Bronchial epithelial cell (primary cell): ENCODE results near the gene CD226. TPM values are rescaled to one million over a fixed set of nuclear protein-coding genes. Genes with fewer than 3 reads are reported as not detected.

Source experiments
- DNase-seq: peaks from one replicate; pipeline ENCODE4 v3.0.0-alpha.2; 2010; ENCODE audit warnings: low read depth
- FAIRE-seq: peaks from 2 replicates; lab custom pipeline; 2011; peaks lifted over from hg19 to GRCh38; lab: Jason Lieb, UNC
- H3K27me3 ChIP-seq: 2 replicates; pipeline ENCODE4 v1.5.1; 2011; ENCODE audit warnings: low read length; ENCODE audit not compliant: control insufficient read depth, insufficient read depth
- H3K36me3 ChIP-seq: 2 replicates; pipeline ENCODE4 v1.5.1; 2011; ENCODE audit warnings: low read length; ENCODE audit not compliant: control insufficient read depth, insufficient read depth
- H3K4me3 ChIP-seq: 2 replicates; pipeline ENCODE4 v1.5.1; 2011; ENCODE audit warnings: mild to moderate bottlenecking, low read depth, low read length, control low read depth
- total RNA-seq: library from RNA; depleted of rRNA; stranded (reverse); fragments of >200 nt; gene quantifications from 2 replicates; pipeline ENCODE4 v1.2.1, GENCODE V29; 2014
- TF ChIP-seq, protein P1 (sequence below): IDR thresholded peaks from 2 replicates; pipeline ENCODE4 v1.5.1; 2011; ENCODE audit warnings: mild to moderate bottlenecking, moderate library complexity, low read length, control low read depth, inconsistent platforms; ENCODE audit not compliant: insufficient read depth, severe bottlenecking

CD226 gene
- total RNA-seq, 1 donor from 2014 or later = 0.53 TPM

DNA sequence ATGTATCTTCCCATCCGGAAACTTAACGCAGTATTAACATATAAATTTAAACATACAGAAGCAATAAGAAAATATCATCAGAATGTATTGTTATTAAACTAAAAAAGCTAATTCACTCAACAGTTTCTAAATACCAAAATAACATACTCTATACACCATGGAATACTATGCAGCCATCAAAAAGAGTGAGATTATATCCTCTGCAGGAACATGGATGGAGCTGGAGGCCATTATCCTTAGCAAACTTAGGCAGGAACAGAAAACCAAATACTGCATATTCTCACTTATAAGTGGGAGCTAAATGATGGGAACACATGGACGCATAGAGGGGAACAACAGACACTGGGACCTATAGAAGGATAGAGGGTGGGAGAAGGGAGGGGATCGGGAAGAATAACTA, 127.1 kb downstream of the CD226 start:
- no peak for DNase-seq
- no peak overlapping the region for H3K4me3 ChIP-seq
- FAIRE-seq = no peak
- no peaks in the 10 kb centered on the region for H3K36me3 ChIP-seq
- no peaks in the 10 kb centered on the region for H3K27me3 ChIP-seq
- TF ChIP-seq, protein P1, sequence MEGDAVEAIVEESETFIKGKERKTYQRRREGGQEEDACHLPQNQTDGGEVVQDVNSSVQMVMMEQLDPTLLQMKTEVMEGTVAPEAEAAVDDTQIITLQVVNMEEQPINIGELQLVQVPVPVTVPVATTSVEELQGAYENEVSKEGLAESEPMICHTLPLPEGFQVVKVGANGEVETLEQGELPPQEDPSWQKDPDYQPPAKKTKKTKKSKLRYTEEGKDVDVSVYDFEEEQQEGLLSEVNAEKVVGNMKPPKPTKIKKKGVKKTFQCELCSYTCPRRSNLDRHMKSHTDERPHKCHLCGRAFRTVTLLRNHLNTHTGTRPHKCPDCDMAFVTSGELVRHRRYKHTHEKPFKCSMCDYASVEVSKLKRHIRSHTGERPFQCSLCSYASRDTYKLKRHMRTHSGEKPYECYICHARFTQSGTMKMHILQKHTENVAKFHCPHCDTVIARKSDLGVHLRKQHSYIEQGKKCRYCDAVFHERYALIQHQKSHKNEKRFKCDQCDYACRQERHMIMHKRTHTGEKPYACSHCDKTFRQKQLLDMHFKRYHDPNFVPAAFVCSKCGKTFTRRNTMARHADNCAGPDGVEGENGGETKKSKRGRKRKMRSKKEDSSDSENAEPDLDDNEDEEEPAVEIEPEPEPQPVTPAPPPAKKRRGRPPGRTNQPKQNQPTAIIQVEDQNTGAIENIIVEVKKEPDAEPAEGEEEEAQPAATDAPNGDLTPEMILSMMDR = no peak

DNA sequence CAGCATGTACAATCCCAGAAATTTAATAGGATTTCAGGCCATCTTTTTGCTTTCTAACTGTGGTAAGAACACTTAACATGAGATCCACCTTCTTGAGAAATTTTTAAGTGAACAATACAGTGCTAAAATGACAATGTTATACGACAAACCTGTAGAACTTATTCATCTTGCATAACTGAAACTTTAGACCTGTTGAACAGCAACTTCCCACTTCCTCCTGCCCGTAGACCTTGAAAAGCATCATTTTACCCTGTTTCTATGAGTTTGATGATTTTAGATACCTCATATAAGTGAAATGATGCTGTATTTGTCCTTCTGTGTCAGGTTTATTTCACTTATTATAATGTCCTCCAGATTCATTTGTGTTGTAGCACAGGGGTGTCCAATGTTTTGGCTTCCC, 128.2 kb downstream of the CD226 start:
- no peak for FAIRE-seq
- TF ChIP-seq, protein P1 = no peak

DNA sequence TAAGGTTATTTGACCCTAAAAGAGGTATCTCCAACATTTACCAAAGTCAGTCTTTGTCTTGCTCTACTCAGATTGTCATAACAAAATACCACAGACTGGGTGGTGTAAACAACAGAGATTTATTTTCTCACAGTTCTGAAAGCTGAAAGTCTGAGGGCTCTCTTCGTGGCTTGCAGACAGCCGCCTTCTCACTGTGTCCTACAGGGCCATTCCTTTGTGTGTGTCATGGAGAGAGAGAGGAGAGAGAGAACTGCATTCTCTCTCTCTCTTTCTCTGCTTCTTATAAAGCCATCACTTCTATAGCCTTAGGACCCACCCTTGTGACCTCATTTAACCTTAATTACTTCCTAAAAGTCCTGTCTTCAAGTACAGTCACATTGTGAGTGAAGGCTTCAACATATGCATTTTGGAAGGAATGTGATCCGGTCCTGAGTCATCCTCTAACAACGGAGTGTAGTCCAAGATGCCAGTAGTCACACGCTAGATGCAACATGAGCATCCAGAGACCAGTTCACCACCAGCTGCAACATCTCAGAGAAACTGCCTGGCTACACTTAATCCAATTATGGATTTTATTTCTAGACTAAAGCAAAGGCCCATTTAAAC, 130.2 kb downstream of the CD226 start:
- no peaks in the 10 kb centered on the region for H3K36me3 ChIP-seq
- DNase-seq (peak; percentile 44), FAIRE-seq (no peak)
- H3K4me3 ChIP-seq = no peak overlapping the region
- TF ChIP-seq, protein P1 = no peak
- H3K27me3 ChIP-seq = no peaks in the 10 kb centered on the region

More for the DNA sequence above, 128.2 kb downstream of the CD226 start:
- no peak for DNase-seq
- Histone ChIP-seq H3K4me3 (no peak overlapping the region), H3K27me3 (no peaks in the 10 kb centered on the region), H3K36me3 (no peaks in the 10 kb centered on the region)

DNA sequence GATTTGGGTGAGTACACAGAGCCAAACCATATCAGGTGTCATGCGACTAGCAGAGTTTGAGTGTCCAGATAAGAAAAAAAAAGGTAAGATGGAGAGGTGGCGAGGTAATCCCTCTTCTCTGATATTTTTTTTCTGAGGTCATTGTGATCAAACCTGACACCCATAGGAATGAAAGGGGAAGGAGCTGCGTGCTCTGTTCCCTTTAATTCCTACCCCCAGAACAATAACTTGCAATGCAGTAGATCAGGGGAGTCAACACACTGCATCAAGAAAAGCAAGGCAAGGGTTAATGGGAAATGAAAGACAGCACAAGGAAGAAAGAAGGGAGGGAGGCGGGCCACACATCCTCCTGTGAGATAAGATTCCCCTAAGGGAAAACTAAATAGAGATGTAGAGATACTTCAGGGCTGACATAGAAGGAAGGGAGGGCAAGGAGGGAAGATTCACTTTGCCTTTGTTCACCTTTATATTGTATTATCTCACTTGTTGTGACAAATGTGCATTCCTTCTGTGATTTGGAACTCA, 132.8 kb downstream of the CD226 start:
- DNase-seq (no peak), FAIRE-seq (no peak)
- Histone ChIP-seq H3K4me3 (no peak overlapping the region), H3K36me3 (no peaks in the 10 kb centered on the region), H3K27me3 (no peaks in the 10 kb centered on the region)
- TF ChIP-seq, protein P1 = no peak

DNA sequence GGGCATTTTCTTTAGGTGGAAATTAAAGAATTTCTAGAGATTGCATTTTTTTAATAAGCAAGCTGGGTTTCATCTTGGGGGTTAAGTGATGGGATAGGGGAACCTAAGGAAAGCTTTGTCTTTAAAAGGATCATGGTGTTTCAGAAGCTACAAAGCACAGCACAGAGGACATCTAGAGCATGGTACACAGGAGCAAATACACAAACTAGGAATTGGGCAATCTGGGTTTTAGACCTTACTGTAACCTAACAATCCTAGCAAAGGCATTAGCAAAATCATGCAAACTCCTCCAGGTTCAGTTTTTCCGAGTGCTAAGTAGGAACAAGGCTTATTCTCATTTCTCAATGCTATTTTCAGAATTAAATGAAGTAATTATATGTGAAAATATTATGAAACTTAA, 134.1 kb downstream of the CD226 start:
- DNase-seq (no peak), FAIRE-seq (no peak)
- TF ChIP-seq, protein P1 = no peak
- Histone ChIP-seq H3K36me3 (no peaks in the 10 kb centered on the region), H3K4me3 (no peak overlapping the region), H3K27me3 (no peaks in the 10 kb centered on the region)

DNA sequence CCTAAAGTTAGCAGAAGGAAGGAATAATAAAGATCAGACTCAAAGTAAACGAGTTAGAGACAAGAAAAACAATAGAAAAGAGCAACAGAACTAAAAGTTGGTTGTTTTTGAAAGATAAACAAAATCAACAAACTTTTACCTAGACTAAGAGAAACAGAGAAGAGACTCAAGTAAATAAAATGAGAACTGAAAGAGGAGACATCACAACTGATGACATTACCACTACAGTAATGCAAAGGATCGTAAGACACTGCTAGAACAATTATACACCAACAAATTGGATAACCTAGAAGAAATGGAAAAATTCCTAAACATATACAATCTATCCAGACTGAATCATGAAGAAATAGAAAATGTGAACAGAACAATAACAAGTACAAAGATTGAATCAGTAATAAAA, 139.3 kb downstream of the CD226 start:
- Histone ChIP-seq H3K27me3 (no peaks in the 10 kb centered on the region), H3K36me3 (no peaks in the 10 kb centered on the region), H3K4me3 (no peak overlapping the region)
- DNase-seq = no peak
- no peak for FAIRE-seq
- TF ChIP-seq, protein P1 = no peak
